GM19324 (cell line): ENCODE data around the gene KCTD16.

Experiments
- ATAC-seq: cut with Tn5 transposase; IDR thresholded peaks from one replicate; pipeline ENCODE4 v1.9.1; 2021; ENCODE audit warnings: mild to moderate bottlenecking, moderate library complexity; ENCODE audit not compliant: unreplicated experiment, low FRiP score

Gene KCTD16

GRCh38 chr5:144390133-144390532, 219.5 kb downstream of the KCTD16 start:
- no peak for ATAC-seq

- ATAC-seq, result no peak
These were observed 220.4 kb downstream of the KCTD16 start for GRCh38 chr5:144391044-144391443.

GRCh38 chr5:144393641-144394435, 223.2 kb downstream of the KCTD16 start:
- no peak for ATAC-seq

GRCh38 chr5:144395704-144396103, 225.0 kb downstream of the KCTD16 start:
- ATAC-seq, result no peak

GRCh38 chr5:144403058-144403457, 232.4 kb downstream of the KCTD16 start:
- no peak for ATAC-seq

GRCh38 chr5:144403817-144404420, 233.2 kb downstream of the KCTD16 start:
- ATAC-seq, result no peak

- ATAC-seq, result no peak
These were observed 234.0 kb downstream of the KCTD16 start for GRCh38 chr5:144404672-144405071.

GRCh38 chr5:144405991-144406390, 235.3 kb downstream of the KCTD16 start:
- no peak for ATAC-seq

- ATAC-seq, result no peak
These were observed 235.8 kb downstream of the KCTD16 start for GRCh38 chr5:144406442-144406841.

GRCh38 chr5:144414202-144415029, 243.7 kb downstream of the KCTD16 start:
- no peak for ATAC-seq

- ATAC-seq, result no peak
These were observed 245.5 kb downstream of the KCTD16 start for GRCh38 chr5:144416196-144416595.

GRCh38 chr5:144418719-144419118, 248.0 kb downstream of the KCTD16 start:
- no peak for ATAC-seq

- ATAC-seq, result no peak
These were observed 250.7 kb downstream of the KCTD16 start for GRCh38 chr5:144421411-144421810.

GRCh38 chr5:144422018-144422727, 251.5 kb downstream of the KCTD16 start:
- ATAC-seq, result no peak

GRCh38 chr5:144427866-144428265, 257.2 kb downstream of the KCTD16 start:
- ATAC-seq, result no peak

- no peak for ATAC-seq
These were observed 257.7 kb downstream of the KCTD16 start for GRCh38 chr5:144428326-144428725.

- ATAC-seq, result no peak
These were observed 258.7 kb downstream of the KCTD16 start for GRCh38 chr5:144429405-144429804.

- no peak for ATAC-seq
These were observed 259.2 kb downstream of the KCTD16 start for GRCh38 chr5:144429905-144430304.

- no peak for ATAC-seq
These were observed 262.6 kb downstream of the KCTD16 start for GRCh38 chr5:144433140-144433822.

- no peak for ATAC-seq
These were observed 263.2 kb downstream of the KCTD16 start for GRCh38 chr5:144433893-144434292.
